ENCODE data around the gene BRD9. TPM values are rescaled to one million over a fixed set of nuclear protein-coding genes. Genes with fewer than 3 reads are reported as not detected.
"Not testable (repeated sequence)": the region's sequence is repeated elsewhere in the genome, so short reads cannot be mapped to it uniquely, and the experiment has no call there.

BRD9 gene
- total RNA-seq, 6 donors from 2014 or later: 37.5 to 160 (median 42.3) TPM

GRCh38 chr5:881551-881935 lies 11.1 kb downstream of the BRD9 start:
- no peak for DNase-seq
- 92 to 94% methylated on average over 12 of the region's 12 CpGs for WGBS, 2 donors

GRCh38 chr5:880816-881550 lies 11.6 kb downstream of the BRD9 start:
- DNase-seq: no peak
- H3K36me3 ChIP-seq: peaks cover 6 to 79% (median 73%) of the 10 kb centered on the region in 4 donors

More at GRCh38 chr5:881551-881935, 11.1 kb downstream of the BRD9 start:
- no peaks in the 10 kb centered on the region for H3K27me3 ChIP-seq
- H3K9me3 ChIP-seq: no peaks in the 10 kb centered on the region
- H3K27ac ChIP-seq: no peak overlapping the region
- ATAC-seq (ENCODE audit: low FRiP score in 2 of 2): no peak
- no peak overlapping the region for H3K4me3 ChIP-seq
- H3K4me1 ChIP-seq: peaks cover 0 to 8% (median 0%) of the 10 kb centered on the region in 4 donors
- H3K36me3 ChIP-seq: peaks cover 9 to 80% (median 74%) of the 10 kb centered on the region in 4 donors
- TF ChIP-seq EP300 (IDR thresholded peaks at IDR 0.05): no peak
- TF ChIP-seq POLR2A (IDR thresholded peaks at IDR 0.05): no peak
- TF ChIP-seq, protein P1, sequence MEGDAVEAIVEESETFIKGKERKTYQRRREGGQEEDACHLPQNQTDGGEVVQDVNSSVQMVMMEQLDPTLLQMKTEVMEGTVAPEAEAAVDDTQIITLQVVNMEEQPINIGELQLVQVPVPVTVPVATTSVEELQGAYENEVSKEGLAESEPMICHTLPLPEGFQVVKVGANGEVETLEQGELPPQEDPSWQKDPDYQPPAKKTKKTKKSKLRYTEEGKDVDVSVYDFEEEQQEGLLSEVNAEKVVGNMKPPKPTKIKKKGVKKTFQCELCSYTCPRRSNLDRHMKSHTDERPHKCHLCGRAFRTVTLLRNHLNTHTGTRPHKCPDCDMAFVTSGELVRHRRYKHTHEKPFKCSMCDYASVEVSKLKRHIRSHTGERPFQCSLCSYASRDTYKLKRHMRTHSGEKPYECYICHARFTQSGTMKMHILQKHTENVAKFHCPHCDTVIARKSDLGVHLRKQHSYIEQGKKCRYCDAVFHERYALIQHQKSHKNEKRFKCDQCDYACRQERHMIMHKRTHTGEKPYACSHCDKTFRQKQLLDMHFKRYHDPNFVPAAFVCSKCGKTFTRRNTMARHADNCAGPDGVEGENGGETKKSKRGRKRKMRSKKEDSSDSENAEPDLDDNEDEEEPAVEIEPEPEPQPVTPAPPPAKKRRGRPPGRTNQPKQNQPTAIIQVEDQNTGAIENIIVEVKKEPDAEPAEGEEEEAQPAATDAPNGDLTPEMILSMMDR (IDR thresholded peaks at IDR 0.05): no peak
- no peak for TF ChIP-seq POLR2AphosphoS5 (IDR thresholded peaks at IDR 0.05)

DNA sequence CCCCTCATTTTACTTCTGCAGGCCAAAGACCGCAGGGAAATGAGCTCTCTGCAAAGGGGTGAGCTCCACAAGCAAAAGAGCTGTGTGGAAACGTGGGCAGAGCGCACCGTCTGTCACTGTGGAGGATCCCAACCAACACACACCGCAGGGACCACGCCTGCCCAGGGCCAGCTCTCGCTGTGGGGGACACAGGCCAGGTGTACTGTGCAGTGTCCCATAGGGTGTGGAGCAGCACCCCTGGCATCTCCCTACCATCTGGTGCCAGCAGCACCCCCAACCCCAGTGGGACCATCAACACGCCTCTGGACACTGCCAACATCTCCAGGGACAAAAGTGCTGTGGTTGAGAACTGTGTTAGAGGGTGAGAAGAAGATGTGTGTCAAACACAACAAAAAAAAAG lies 13.9 kb downstream of the BRD9 start:
- WGBS, 2 donors: no CpG with 5 or more reads among the region's 8 CpGs
- not testable (repeated sequence) for ATAC-seq (ENCODE audit: low FRiP score in 2 of 2); H3K4me3 ChIP-seq; H3K27ac ChIP-seq; DNase-seq; H3K4me1 ChIP-seq; H3K9me3 ChIP-seq; H3K27me3 ChIP-seq
- peaks cover 9 to 78% (median 70%) of the 10 kb centered on the region in 4 donors for H3K36me3 ChIP-seq

More at GRCh38 chr5:880816-881550, 11.6 kb downstream of the BRD9 start:
- TF ChIP-seq EP300 (IDR thresholded peaks at IDR 0.05) (no peak), POLR2AphosphoS5 (IDR thresholded peaks at IDR 0.05) (no peak), POLR2A (IDR thresholded peaks at IDR 0.05) (no peak)
- TF ChIP-seq, protein P1 (IDR thresholded peaks at IDR 0.05): no peak
- Histone ChIP-seq H3K4me1 (peaks cover 0 to 8% (median 0%) of the 10 kb centered on the region in 4 donors), H3K9me3 (no peaks in the 10 kb centered on the region), H3K4me3 (no peak overlapping the region), H3K27me3 (no peaks in the 10 kb centered on the region), H3K27ac (no peak overlapping the region)
- WGBS, 2 donors: 96 to 99% methylated on average over 11 to 35 of the region's 35 CpGs
- ATAC-seq (ENCODE audit: low FRiP score in 2 of 2): no peak

- H3K36me3 ChIP-seq: peaks cover 4 to 76% (median 67%) of the 10 kb centered on the region in 4 donors
- ATAC-seq (ENCODE audit: low FRiP score in 2 of 2): peak in 1 of 2 donors; percentile 3
- H3K4me3 ChIP-seq: no peak overlapping the region
- H3K9me3 ChIP-seq: no peaks in the 10 kb centered on the region
- no peak overlapping the region for H3K27ac ChIP-seq
- DNase-seq: no peak
- H3K27me3 ChIP-seq: no peaks in the 10 kb centered on the region
- WGBS, 2 donors: 93 to 99% methylated on average over 10 to 15 of the region's 15 CpGs
- H3K4me1 ChIP-seq: peaks cover 0 to 5% (median 2%) of the 10 kb centered on the region in 4 donors
- TF ChIP-seq EP300 (IDR thresholded peaks at IDR 0.05): no peak
- TF ChIP-seq POLR2A (IDR thresholded peaks at IDR 0.05): no peak
- TF ChIP-seq, protein P1 (IDR thresholded peaks at IDR 0.05): no peak
- no peak for TF ChIP-seq POLR2AphosphoS5 (IDR thresholded peaks at IDR 0.05)
Observed at GRCh38 chr5:878125-878524, 14.5 kb downstream of the BRD9 start.

- Histone ChIP-seq H3K4me1 (peaks cover 0 to 10% (median 2%) of the 10 kb centered on the region in 4 donors), H3K27ac (no peak overlapping the region), H3K4me3 (no peak overlapping the region), H3K27me3 (no peaks in the 10 kb centered on the region), H3K36me3 (peaks cover 4 to 76% (median 67%) of the 10 kb centered on the region in 4 donors), H3K9me3 (no peaks in the 10 kb centered on the region)
- TF ChIP-seq EP300 (IDR thresholded peaks at IDR 0.05) (no peak), POLR2AphosphoS5 (IDR thresholded peaks at IDR 0.05) (no peak), POLR2A (IDR thresholded peaks at IDR 0.05) (no peak)
- TF ChIP-seq, protein P1 (IDR thresholded peaks at IDR 0.05): no peak
- DNase-seq: no peak
- 93 to 95% methylated on average over 25 to 28 of the region's 28 CpGs for WGBS, 2 donors
- ATAC-seq (ENCODE audit: low FRiP score in 2 of 2): no peak
Observed at GRCh38 chr5:876398-877365, 15.9 kb downstream of the BRD9 start.
